ENCODE results near the gene CLCN2.

CLCN2 gene

DNA sequence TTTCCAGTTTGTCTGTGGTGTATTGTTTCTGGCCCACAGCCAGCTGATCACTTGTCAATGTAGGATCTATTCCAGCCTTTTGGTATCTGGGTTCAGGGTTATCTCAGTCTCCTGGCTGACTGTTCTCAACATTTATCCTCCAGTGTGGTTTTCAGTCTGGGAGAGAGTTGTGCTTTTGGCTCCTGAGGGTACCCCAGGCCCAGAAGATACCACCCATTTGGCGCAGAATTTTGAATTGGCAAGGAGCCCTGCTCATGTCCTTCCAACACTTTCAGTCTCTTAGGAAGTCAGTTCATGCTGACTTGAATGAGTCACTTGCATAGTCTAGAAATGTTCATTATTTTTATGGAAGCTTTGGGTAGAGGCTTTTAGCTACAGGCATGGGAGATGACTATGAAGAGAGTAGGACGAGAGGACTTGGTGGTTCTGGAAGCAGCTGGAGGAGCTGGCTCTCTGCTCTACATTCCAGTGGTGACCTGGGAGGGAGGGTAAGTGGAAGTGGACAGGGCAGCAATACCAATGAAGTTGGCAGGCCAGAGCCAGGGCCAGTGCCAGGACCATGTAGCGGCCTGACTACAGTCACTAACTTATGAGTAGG lies 7.3 kb upstream of the CLCN2 start:
- CTCF ChIA-PET = no interaction called here
- no peak for DNase-seq (ENCODE audit: extremely low spot score)
- no peak for TF ChIP-seq NFRKB (IDR thresholded peaks at IDR 0.05)
- TF ChIP-seq ZNF384 (IDR thresholded peaks at IDR 0.05) = no peak
- TF ChIP-seq PKNOX1 (IDR thresholded peaks at IDR 0.05) = no peak
- no peak for TF ChIP-seq SP1 (IDR thresholded peaks at IDR 0.05)
- no peak for TF ChIP-seq SUZ12 (IDR thresholded peaks at IDR 0.05)
- no peak for TF ChIP-seq CTBP1 (IDR thresholded peaks at IDR 0.05; ENCODE audit: borderline replicate concordance)
- no peak for TF ChIP-seq FOXK2 (IDR thresholded peaks at IDR 0.05)
- no peak for TF ChIP-seq HDGF (IDR thresholded peaks at IDR 0.05; ENCODE audit: borderline replicate concordance)
- POLR2A ChIA-PET = no interaction called here

- no peak for DNase-seq (ENCODE audit: extremely low spot score)
- ChIA-PET POLR2A (no interaction called here), CTCF (no interaction called here)
- TF ChIP-seq FOXA1 (IDR thresholded peaks at IDR 0.05) = no peak
- TF ChIP-seq SUZ12 (IDR thresholded peaks at IDR 0.05) = no peak
- no peak for TF ChIP-seq TARDBP (IDR thresholded peaks at IDR 0.05)
- TF ChIP-seq ZNF384 (IDR thresholded peaks at IDR 0.05) = no peak
- TF ChIP-seq L3MBTL2 (conservative IDR thresholded peaks at IDR 0.05) = no peak
- TF ChIP-seq SP1 (IDR thresholded peaks at IDR 0.05) = no peak
- TF ChIP-seq ARNT (IDR thresholded peaks at IDR 0.05) = no peak
These were observed 6.7 kb upstream of the CLCN2 start for GRCh38 chr3:184368116-184368515.

DNA sequence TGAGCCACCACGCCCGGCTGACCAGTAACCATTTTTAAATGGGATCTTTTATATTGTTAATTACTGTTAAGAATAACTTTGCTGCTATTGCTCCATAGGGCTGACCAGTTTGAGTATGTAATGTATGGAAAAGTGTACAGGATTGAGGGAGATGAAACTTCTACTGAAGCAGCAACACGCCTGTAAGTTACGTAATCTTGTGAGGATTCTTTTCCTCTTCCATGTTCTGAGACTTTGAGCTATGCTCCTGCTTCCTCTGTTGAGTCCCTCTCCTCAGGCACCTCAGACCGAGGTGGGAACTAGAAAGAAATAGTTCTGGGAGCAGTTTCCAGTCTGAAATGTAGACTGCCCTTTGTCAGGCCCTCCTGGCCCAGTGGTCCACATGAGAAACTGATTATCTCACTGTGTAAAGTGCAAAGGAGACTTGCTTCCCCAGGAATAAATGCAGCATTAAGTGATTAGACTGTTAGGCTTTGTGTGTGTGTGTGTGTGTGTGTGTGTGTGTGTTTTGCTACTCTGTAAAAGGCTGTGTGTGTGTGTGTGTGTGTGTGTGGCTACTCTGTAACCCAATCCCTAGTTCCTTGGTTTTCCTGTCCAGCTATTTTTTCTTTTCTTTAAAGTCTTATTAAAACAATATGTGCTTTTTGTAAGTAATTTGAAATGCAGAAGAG lies 5.3 kb upstream of the CLCN2 start:
- TF ChIP-seq SUZ12 (IDR thresholded peaks at IDR 0.05) (no peak), LEF1 (IDR thresholded peaks at IDR 0.05; ENCODE audit: borderline replicate concordance) (no peak), L3MBTL2 (conservative IDR thresholded peaks at IDR 0.05) (no peak), BHLHE40 (IDR thresholded peaks at IDR 0.05; ENCODE audit: borderline replicate concordance) (no peak), ZNF384 (IDR thresholded peaks at IDR 0.05) (no peak), FOXA1 (IDR thresholded peaks at IDR 0.05) (no peak), PKNOX1 (IDR thresholded peaks at IDR 0.05) (no peak), NFRKB (IDR thresholded peaks at IDR 0.05) (no peak), ELF4 (IDR thresholded peaks at IDR 0.05) (no peak), SP1 (IDR thresholded peaks at IDR 0.05) (no peak), HDGF (IDR thresholded peaks at IDR 0.05; ENCODE audit: borderline replicate concordance) (no peak), CTBP1 (IDR thresholded peaks at IDR 0.05; ENCODE audit: borderline replicate concordance) (no peak), ARNT (IDR thresholded peaks at IDR 0.05) (no peak), TARDBP (IDR thresholded peaks at IDR 0.05) (no peak), FOXM1 (IDR thresholded peaks at IDR 0.05; ENCODE audit: borderline replicate concordance) (no peak), FOXK2 (IDR thresholded peaks at IDR 0.05) (no peak)
- CTCF ChIA-PET = no interaction called here
- POLR2A ChIA-PET = interaction anchor here (1.6 kb wide), 1 partner anchor 9 kb away, joined by 4 read pairs; no protein-coding TSS in a partner anchor
- no peak for DNase-seq (ENCODE audit: extremely low spot score)

- TF ChIP-seq FOXM1 (IDR thresholded peaks at IDR 0.05; ENCODE audit: borderline replicate concordance) = no peak
- no peak for TF ChIP-seq ELF4 (IDR thresholded peaks at IDR 0.05)
- no peak for TF ChIP-seq FOXK2 (IDR thresholded peaks at IDR 0.05)
- TF ChIP-seq L3MBTL2 (conservative IDR thresholded peaks at IDR 0.05) = peak; percentile 55
- no peak for TF ChIP-seq ZNF384 (IDR thresholded peaks at IDR 0.05)
- TF ChIP-seq HDGF (IDR thresholded peaks at IDR 0.05; ENCODE audit: borderline replicate concordance) = 0 out of 2 replicates have a peak, but pooled peaks have one; percentile 21
- CTCF ChIA-PET = interaction anchor here (1.4 kb wide), 1 partner anchor 9 kb away, joined by 3 read pairs; no protein-coding TSS in a partner anchor
- POLR2A ChIA-PET = interaction anchor here (0.8 to 2.7 kb wide), 6 partner anchors 9 to 26 kb away, joined by 3 to 14 read pairs (median 6); partner anchors contain the start of genes CHRD and FAM131A
- peak; percentile 89 for DNase-seq (ENCODE audit: extremely low spot score)
These were observed 1.5 kb upstream of the CLCN2 start for GRCh38 chr3:184362668-184363546.

GRCh38 chr3:184361932-184362667 lies 695 bp upstream of the CLCN2 start:
- CTCF ChIA-PET = interaction anchor here (1.1 to 1.4 kb wide), 2 partner anchors 9 to 17 kb away, joined by 3 read pairs; no protein-coding TSS in a partner anchor
- TF ChIP-seq SP1 (IDR thresholded peaks at IDR 0.05) = no peak
- TF ChIP-seq LEF1 (IDR thresholded peaks at IDR 0.05; ENCODE audit: borderline replicate concordance) = no peak
- no peak for TF ChIP-seq TARDBP (IDR thresholded peaks at IDR 0.05)
- no peak for TF ChIP-seq SUZ12 (IDR thresholded peaks at IDR 0.05)
- TF ChIP-seq FOXM1 (IDR thresholded peaks at IDR 0.05; ENCODE audit: borderline replicate concordance) = no peak
- TF ChIP-seq FOXA1 (IDR thresholded peaks at IDR 0.05) = no peak
- no peak for TF ChIP-seq NFRKB (IDR thresholded peaks at IDR 0.05)
- TF ChIP-seq ARNT (IDR thresholded peaks at IDR 0.05) = no peak
- no peak for TF ChIP-seq L3MBTL2 (conservative IDR thresholded peaks at IDR 0.05)
- no peak for TF ChIP-seq BHLHE40 (IDR thresholded peaks at IDR 0.05; ENCODE audit: borderline replicate concordance)
- no peak for TF ChIP-seq FOXK2 (IDR thresholded peaks at IDR 0.05)
- no peak for TF ChIP-seq ELF4 (IDR thresholded peaks at IDR 0.05)
- TF ChIP-seq CTBP1 (IDR thresholded peaks at IDR 0.05; ENCODE audit: borderline replicate concordance) = no peak
- TF ChIP-seq ZNF384 (IDR thresholded peaks at IDR 0.05) = no peak
- no peak for TF ChIP-seq HDGF (IDR thresholded peaks at IDR 0.05; ENCODE audit: borderline replicate concordance)
- TF ChIP-seq PKNOX1 (IDR thresholded peaks at IDR 0.05) = no peak
- DNase-seq (ENCODE audit: extremely low spot score) = peak; percentile 34
- POLR2A ChIA-PET = interaction anchor here (0.8 to 2.7 kb wide), 6 partner anchors 10 to 184 kb away, joined by 3 to 14 read pairs (median 6); partner anchors contain the start of genes CHRD and FAM131A

All from HEK293T (cell line).